ENCODE results near the gene HYKK.
A peak's percentile ranks its signal among the peaks of the same experiment; 100 is the strongest.

DNA sequence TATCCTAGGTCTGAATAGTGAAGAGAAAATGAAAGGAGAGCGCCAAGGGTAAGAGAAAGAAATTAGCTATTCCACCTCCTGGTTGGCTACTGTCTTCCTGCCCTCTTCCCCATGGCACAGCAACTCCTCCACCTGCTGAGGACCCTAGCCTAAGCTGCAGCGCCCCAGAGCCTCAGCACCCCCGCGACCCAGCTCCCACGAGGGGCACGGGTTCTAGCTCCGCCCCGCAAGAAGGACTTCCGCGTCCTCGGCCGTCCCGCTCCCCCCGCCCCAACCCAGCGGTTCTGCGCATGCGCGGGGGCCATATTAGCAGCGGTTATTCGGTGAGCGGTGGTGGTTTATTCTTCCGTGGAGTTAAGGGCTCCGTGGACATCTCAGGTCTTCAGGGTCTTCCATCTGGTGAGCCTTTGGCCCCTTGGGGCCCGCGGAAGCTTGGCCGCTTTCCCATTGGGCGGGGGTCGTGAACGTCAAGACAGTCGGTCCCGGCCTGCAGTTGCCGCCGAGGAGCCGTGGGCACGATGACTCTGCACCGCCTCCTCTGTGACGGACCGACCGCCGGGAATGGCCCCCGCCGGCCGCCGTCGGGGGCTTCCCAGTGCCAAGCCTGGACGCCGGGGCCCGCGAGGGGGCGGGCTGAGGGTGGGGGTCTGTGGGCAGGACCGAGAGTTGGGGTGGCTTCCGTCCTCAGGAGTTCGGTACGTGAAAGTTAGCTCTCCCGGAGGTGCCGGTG lies 32.9 kb downstream of the HYKK start, which contains the start of gene PSMA4:
- TF ChIP-seq BHLHE40 (IDR thresholded peaks at IDR 0.05; ENCODE audit: low read depth, low read length) (no peak), CHD2 (IDR thresholded peaks at IDR 0.05; ENCODE audit: low read length, partially characterized antibody) (no peak), CTCF (IDR thresholded peaks at IDR 0.05) (no peak), EHF (CRISPR knock-in tag; IDR thresholded peaks at IDR 0.05) (no peak), POLR2A (IDR thresholded peaks at IDR 0.05; ENCODE audit: low read length) (peak; percentile 95), EP300 (IDR thresholded peaks at IDR 0.05) (no peak), USF2 (IDR thresholded peaks at IDR 0.05) (peak; percentile 37; the same call in 1 of the 2 replicates), NFE2L2 (conservative IDR thresholded peaks at IDR 0.05; ENCODE audit: low read length) (no peak), CBX2 (IDR thresholded peaks at IDR 0.05; ENCODE audit: borderline replicate concordance, low read depth) (no peak), JUN (IDR thresholded peaks at IDR 0.05) (peak; percentile 91 to 97; a peak in 4 of 5 replicates)
- TF ChIP-seq, protein P1, sequence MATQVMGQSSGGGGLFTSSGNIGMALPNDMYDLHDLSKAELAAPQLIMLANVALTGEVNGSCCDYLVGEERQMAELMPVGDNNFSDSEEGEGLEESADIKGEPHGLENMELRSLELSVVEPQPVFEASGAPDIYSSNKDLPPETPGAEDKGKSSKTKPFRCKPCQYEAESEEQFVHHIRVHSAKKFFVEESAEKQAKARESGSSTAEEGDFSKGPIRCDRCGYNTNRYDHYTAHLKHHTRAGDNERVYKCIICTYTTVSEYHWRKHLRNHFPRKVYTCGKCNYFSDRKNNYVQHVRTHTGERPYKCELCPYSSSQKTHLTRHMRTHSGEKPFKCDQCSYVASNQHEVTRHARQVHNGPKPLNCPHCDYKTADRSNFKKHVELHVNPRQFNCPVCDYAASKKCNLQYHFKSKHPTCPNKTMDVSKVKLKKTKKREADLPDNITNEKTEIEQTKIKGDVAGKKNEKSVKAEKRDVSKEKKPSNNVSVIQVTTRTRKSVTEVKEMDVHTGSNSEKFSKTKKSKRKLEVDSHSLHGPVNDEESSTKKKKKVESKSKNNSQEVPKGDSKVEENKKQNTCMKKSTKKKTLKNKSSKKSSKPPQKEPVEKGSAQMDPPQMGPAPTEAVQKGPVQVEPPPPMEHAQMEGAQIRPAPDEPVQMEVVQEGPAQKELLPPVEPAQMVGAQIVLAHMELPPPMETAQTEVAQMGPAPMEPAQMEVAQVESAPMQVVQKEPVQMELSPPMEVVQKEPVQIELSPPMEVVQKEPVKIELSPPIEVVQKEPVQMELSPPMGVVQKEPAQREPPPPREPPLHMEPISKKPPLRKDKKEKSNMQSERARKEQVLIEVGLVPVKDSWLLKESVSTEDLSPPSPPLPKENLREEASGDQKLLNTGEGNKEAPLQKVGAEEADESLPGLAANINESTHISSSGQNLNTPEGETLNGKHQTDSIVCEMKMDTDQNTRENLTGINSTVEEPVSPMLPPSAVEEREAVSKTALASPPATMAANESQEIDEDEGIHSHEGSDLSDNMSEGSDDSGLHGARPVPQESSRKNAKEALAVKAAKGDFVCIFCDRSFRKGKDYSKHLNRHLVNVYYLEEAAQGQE (IDR thresholded peaks at IDR 0.05) = no peak
